Activated naive CD4-positive, alpha-beta T cell treated with anti-CD3 and anti-CD28 coated beads, Interleukin-2, amount 10 ng/mL, durations not matched to agents 7 days and 5 days (primary cell): ENCODE data around the gene ELOVL7.
"Not testable (repeated sequence)": the region's sequence is repeated elsewhere in the genome, so short reads cannot be mapped to it uniquely, and the experiment has no call there.

ENCODE experiments used
- CTCF ChIA-PET: fragments of 350-600 bp; sonication (Branson Sonifier 250); formaldehyde crosslinking; loops from one replicate; lab custom pipeline; 2021; ENCODE audit warnings: antibody characterized with exemption; lab: Charles Lee
- DNase-seq: peaks from one replicate; pipeline ENCODE4 v3.0.0-alpha.2; 2020
- H3K27ac Mint-ChIP-seq: one replicate; pipeline ENCODE4 v1.8.0; 2021; ENCODE audit warnings: mild to moderate bottlenecking, moderate library complexity, mixed read lengths
- H3K27me3 Mint-ChIP-seq: one replicate; pipeline ENCODE4 v1.8.0; 2021; ENCODE audit warnings: mild to moderate bottlenecking, mixed read lengths
- H3K36me3 Mint-ChIP-seq: one replicate; pipeline ENCODE4 v1.8.0; 2021; ENCODE audit warnings: mixed read lengths
- H3K4me1 Mint-ChIP-seq: one replicate; pipeline ENCODE4 v1.8.0; 2021; ENCODE audit warnings: mixed read lengths
- H3K4me3 Mint-ChIP-seq: one replicate; pipeline ENCODE4 v1.8.0; 2021; ENCODE audit warnings: mild to moderate bottlenecking, moderate library complexity, mixed read lengths
- H3K9me3 Mint-ChIP-seq: one replicate; pipeline ENCODE4 v1.8.0; 2021; ENCODE audit warnings: mixed read lengths

ELOVL7 gene

DNA sequence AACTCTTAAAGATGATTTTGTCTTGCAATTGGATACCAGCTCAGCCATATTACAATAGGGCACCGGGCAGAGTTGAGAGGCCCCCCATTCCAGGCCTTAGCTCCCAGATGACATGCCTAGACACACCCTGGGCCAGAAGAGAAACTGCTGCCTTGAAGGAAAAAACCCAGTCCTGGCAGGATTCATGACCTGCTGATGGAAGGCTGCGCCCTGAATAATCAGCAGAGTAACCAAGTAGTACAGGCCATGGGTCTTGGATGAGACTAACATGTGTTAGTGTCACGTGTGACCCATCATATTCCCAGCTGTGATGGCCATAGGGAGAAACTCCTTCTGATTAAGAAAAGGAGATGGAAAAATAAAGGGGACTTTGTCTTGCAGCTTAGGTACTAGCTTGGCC, 105.1 kb downstream of the ELOVL7 start:
- no peak overlapping the region for H3K4me3 Mint-ChIP-seq
- H3K36me3 Mint-ChIP-seq: no peaks in the 10 kb centered on the region
- CTCF ChIA-PET: no interaction called here
- no peaks in the 10 kb centered on the region for H3K4me1 Mint-ChIP-seq
- DNase-seq: no peak
- H3K27ac Mint-ChIP-seq: no peak overlapping the region
- H3K27me3 Mint-ChIP-seq: no peaks in the 10 kb centered on the region
- peaks cover 6% of the 10 kb centered on the region for H3K9me3 Mint-ChIP-seq

DNA sequence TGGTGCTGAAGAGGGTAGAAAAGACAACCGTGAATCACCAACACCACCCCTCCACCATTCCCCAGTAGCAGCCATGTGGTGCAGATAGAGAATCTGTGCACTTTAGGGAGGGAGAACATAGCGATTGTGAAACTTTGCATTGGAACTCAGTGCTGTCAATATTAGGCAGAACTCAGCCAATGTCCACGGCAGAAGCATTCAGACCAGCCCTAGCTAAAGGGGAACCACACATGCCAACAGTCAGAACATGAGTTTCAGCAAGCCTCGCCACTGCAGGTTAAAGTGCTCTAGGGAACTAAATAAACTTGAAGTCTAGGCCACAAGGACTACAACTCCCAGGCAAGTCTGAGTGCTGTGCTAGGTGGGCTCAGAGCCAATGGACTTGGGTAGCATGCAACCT, 105.6 kb downstream of the ELOVL7 start:
- Mint-ChIP-seq H3K36me3 (no peaks in the 10 kb centered on the region), H3K27ac (no peak overlapping the region), H3K4me1 (no peaks in the 10 kb centered on the region), H3K9me3 (peaks cover 6% of the 10 kb centered on the region), H3K27me3 (no peaks in the 10 kb centered on the region), H3K4me3 (no peak overlapping the region)
- no peak for DNase-seq
- CTCF ChIA-PET: no interaction called here

DNA sequence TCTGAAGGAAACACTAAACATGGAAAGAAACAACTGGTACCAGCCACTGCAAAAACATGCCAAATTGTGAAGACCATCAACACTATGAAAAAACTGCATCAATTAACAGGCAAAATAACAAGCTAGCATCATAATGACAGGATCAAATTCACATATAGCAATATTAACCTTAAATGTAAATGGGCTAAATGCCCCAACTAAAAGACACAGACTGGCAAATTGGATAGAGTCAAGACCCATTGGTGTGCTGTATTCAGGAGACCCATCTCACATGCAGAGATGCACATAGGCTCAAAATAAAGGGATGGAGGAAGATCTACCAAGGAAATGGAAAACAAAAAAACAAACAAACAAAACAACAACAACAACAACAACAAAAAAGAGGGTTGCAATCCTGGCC, 113.2 kb downstream of the ELOVL7 start:
- H3K36me3 Mint-ChIP-seq, DNase-seq, CTCF ChIA-PET, H3K27me3 Mint-ChIP-seq, H3K4me1 Mint-ChIP-seq, H3K9me3 Mint-ChIP-seq, H3K27ac Mint-ChIP-seq, H3K4me3 Mint-ChIP-seq: not testable (repeated sequence)

DNA sequence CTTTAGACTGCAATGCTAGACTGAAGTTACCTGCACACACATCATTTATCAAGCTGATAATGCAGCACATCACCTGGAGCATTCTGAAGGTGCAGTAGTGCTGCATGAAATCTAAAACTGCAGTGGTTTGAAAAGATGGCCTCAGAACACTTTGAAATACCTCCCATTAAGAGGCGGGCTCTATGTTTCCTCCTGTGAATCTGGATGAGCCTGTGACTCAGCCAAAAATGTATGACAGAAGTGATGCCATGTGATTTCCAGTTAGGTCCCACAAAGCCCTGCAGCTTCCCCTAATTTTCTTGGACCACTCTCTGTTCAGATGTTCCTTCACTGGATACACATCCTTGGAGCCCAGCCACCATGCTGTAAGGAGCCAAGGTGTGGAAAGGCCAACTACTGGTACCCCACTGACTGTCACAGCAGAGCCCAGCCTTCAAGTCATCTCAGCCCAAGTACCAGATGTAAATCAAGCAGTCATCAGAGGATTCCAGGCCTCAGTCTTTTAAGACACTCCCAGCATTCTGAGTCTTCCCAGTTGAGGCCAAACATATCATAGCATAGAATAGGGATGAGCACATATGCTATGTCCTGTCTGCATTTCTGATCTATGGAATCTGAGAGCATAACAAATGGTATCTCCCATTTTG, 116.9 kb downstream of the ELOVL7 start:
- no peak overlapping the region for H3K4me3 Mint-ChIP-seq
- peaks cover 4% of the 10 kb centered on the region for H3K27me3 Mint-ChIP-seq
- H3K36me3 Mint-ChIP-seq: no peaks in the 10 kb centered on the region
- H3K27ac Mint-ChIP-seq: no peak overlapping the region
- CTCF ChIA-PET: no interaction called here
- no peaks in the 10 kb centered on the region for H3K9me3 Mint-ChIP-seq
- no peaks in the 10 kb centered on the region for H3K4me1 Mint-ChIP-seq
- no peak for DNase-seq

DNA sequence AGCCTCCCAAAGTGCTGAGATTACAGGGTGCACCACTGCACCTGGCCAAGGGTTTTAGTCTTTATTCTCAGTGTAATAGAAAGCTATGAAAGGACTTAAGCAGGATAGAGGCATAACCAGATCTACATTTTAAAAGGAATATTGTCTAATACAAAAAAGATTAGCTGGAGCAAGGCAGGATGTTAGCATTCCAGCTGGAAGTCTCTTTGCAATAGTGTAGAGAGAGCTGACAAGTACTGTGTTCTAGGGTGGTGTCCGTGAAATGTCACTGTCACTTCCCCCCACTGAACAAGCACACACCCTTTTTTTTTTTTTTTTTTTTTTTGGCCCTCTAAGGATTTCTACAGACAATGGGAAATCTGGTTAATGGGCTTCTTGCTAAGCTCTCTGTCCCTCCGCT, 119.9 kb downstream of the ELOVL7 start:
- Mint-ChIP-seq H3K9me3 (no peaks in the 10 kb centered on the region), H3K27ac (no peak overlapping the region), H3K27me3 (peaks cover 14% of the 10 kb centered on the region), H3K36me3 (no peaks in the 10 kb centered on the region), H3K4me1 (no peaks in the 10 kb centered on the region), H3K4me3 (no peak overlapping the region)
- DNase-seq: no peak
- CTCF ChIA-PET: interaction anchor here (1.1 kb wide), 1 partner anchor 25 kb away, joined by 3 read pairs; no protein-coding TSS in a partner anchor

DNA sequence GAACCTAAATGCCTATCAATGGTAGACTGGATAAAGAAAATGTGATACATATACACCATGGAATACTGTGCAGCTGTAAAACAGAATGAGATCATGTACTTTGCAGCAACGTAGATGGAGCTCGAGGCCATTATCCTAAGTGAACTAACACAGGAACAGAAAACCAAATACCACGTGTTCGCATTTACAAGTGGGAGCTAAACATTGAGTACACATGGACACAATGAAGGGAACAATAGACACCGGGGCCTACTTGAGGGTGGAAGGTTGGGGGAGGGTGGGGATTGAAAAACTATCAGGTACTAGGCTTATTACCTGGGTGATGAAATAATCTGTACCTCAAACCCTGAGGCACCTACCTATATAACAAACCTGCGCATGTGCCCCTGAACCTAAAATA, 121.7 kb downstream of the ELOVL7 start:
- Mint-ChIP-seq H3K4me1 (no peaks in the 10 kb centered on the region), H3K9me3 (peaks cover 2% of the 10 kb centered on the region), H3K27me3 (peaks cover 14% of the 10 kb centered on the region), H3K36me3 (no peaks in the 10 kb centered on the region), H3K4me3 (no peak overlapping the region), H3K27ac (no peak overlapping the region)
- no peak for DNase-seq
- CTCF ChIA-PET: no interaction called here

DNA sequence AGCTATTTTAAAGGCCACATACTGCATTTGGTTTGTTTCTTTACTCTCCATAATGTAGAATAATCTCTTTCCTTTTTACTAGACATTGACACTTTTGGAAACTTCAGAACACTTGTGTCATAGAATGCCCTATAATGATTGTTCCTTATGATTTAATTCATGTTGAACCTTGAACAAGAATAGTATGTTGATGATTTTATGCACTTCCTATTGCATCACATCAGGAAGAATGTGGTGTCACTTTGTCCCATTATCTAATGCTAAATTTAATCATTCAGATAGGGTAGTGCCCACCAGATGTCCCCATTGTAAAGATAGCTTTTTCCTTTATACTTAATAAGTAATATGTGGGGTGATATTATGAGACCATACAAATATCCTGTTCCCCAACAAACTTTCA, 124.7 kb downstream of the ELOVL7 start:
- Mint-ChIP-seq H3K27me3 (peaks cover 28% of the 10 kb centered on the region), H3K9me3 (peaks cover 3% of the 10 kb centered on the region), H3K4me1 (no peaks in the 10 kb centered on the region), H3K27ac (no peak overlapping the region), H3K36me3 (no peaks in the 10 kb centered on the region), H3K4me3 (no peak overlapping the region)
- no peak for DNase-seq
- CTCF ChIA-PET: interaction anchor here (1.1 kb wide), 1 partner anchor 21 kb away, joined by 3 read pairs; no protein-coding TSS in a partner anchor

DNA sequence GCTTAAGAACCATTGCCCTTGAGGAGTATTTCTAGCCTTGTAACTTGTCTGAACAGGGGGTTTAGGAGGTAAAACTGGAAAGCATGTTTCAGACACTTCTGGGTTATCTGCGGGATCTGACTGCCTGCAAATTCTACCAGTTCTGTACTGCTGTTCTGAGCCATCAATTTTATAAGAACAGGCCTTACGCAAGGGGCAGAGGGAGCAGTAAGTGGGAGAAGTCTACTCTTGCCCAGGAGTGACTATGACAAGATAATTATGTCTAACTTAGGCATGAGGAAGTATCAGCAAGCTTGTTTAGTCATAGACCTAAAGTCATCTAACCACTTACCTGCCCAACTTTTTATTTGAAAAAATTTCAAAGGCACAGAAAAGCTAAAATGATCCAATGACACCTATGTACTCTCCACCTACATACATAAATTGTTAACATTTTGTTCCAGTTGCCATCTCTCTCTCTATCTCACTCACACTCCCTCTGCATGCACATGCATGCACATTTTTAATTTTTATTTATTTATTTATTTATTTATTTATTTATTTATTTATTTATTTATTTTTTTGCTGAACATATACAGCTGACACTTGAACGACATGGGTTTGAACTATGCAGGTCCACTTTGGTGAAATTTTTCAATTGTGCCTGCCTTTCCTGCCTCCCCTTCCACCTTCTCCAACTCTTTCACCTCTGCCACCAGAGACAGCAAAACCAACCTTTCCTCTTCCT, 125.7 kb downstream of the ELOVL7 start:
- no peak overlapping the region for H3K27ac Mint-ChIP-seq
- peaks cover 28% of the 10 kb centered on the region for H3K27me3 Mint-ChIP-seq
- no peak for DNase-seq
- CTCF ChIA-PET: interaction anchor here (0.6 kb wide), 1 partner anchor 167 kb away, joined by 3 read pairs; no protein-coding TSS in a partner anchor
- H3K36me3 Mint-ChIP-seq: no peaks in the 10 kb centered on the region
- peaks cover 3% of the 10 kb centered on the region for H3K9me3 Mint-ChIP-seq
- H3K4me3 Mint-ChIP-seq: no peak overlapping the region
- H3K4me1 Mint-ChIP-seq: no peaks in the 10 kb centered on the region

DNA sequence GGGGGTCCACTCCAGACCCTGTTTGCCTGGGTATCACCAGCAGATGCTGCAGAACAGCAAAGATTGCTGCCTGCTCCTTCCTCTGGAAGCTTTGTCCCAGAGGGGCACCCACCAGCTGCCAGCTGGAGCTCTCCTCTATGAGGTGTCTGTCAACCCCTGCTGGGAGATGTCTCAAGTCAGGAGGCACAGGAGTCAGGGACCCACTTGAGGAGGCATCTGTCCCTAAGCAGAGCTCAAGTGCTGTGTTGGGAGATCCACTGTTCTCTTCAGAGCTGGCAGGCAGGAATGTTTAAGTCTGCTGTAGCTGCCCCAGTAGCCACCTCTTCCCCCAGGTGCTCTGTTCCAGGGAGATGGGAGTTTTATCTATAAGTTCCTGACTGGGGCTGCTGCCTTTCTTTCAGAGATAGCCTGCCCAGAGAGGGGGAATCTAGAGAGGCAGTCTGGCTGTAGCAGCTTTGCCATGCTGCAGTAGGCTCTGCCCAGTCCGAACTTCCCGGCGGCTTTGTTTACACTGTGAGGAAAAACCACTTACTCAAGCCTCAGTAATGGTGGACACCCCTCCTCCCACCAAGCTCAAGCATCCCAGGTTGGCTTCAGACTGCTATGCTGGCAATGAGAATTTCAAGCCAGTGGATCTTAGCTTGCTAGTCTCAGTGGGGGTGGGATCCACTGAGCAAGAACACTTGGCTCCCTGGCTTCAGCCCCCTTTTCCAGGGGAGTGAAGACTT, 128.7 kb downstream of the ELOVL7 start:
- H3K27ac Mint-ChIP-seq, H3K36me3 Mint-ChIP-seq, H3K4me1 Mint-ChIP-seq, CTCF ChIA-PET, DNase-seq, H3K9me3 Mint-ChIP-seq, H3K4me3 Mint-ChIP-seq: not testable (repeated sequence)
- H3K27me3 Mint-ChIP-seq: peaks cover 21% of the 10 kb centered on the region

DNA sequence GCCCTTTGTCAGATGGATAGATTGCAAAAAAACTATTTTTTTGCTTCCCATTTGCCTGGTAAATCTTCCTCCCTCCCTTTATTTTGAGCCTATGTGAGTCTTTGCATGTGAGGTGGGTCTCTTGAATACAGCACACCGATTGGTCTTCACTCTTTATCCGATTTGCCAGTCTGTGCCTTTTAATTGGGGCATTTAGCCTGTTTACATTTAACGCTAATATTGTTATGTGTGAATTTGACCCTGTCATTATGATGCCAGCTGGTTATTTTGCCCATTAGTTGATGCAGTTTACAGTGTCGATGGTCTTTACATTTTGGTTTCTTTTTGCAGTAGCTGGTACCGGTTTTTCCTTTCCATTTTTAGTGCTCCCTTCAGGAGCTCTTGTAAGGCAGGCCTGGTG, 131.1 kb downstream of the ELOVL7 start:
- CTCF ChIA-PET: no interaction called here
- peaks cover 3% of the 10 kb centered on the region for H3K4me1 Mint-ChIP-seq
- DNase-seq: no peak
- H3K4me3 Mint-ChIP-seq: no peak overlapping the region
- no peak overlapping the region for H3K27ac Mint-ChIP-seq
- H3K9me3 Mint-ChIP-seq: peaks cover 9% of the 10 kb centered on the region
- no peaks in the 10 kb centered on the region for H3K36me3 Mint-ChIP-seq
- H3K27me3 Mint-ChIP-seq: peaks cover 22% of the 10 kb centered on the region

DNA sequence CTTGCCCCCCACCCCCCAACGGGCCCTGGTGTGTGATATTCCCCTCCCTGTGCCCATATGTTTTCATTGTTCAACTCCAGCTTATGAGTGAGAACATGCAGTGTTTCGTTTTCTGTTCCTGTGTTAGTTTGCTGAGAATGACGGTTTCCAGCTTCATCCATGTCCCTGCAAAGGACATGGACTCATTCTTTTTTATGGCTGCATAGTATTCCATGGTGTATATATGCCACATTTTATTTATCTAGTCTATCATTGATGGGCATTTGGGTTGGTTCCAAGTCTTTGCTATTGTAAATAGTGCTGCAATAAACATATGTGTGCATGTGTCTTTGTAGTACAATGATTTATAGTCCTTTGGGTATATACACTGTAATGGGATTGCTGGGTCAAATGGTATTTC, 132.2 kb downstream of the ELOVL7 start:
- H3K4me1 Mint-ChIP-seq, H3K36me3 Mint-ChIP-seq, H3K4me3 Mint-ChIP-seq, H3K27ac Mint-ChIP-seq, H3K9me3 Mint-ChIP-seq, DNase-seq, CTCF ChIA-PET: not testable (repeated sequence)
- H3K27me3 Mint-ChIP-seq: peaks cover 22% of the 10 kb centered on the region

DNA sequence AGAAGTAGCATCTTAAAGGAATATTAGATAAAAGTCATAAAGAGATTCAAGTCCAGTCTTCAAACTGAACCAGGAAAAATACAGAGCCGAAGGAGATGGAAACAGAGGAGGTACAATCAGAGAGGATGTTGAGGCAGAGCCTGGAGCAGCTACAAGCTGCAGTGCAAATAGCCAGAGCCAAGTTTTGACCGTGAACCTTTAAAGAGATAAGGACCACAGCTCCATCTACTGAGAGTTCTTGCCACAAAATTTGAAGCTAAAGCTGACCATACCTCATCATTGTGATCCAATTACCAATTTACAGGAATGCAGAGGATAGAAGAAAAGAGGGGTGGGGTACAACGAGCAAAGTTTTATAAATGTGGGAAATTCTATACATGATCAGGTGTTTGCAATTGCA, 133.7 kb downstream of the ELOVL7 start:
- DNase-seq: no peak
- Mint-ChIP-seq H3K27me3 (peaks cover 12% of the 10 kb centered on the region), H3K4me1 (peaks cover 3% of the 10 kb centered on the region), H3K36me3 (no peaks in the 10 kb centered on the region), H3K9me3 (peaks cover 6% of the 10 kb centered on the region), H3K27ac (no peak overlapping the region), H3K4me3 (no peak overlapping the region)
- CTCF ChIA-PET: interaction anchor here (0.9 to 1.0 kb wide), 3 partner anchors 9 to 896 kb away, joined by 3 read pairs; no protein-coding TSS in a partner anchor

DNA sequence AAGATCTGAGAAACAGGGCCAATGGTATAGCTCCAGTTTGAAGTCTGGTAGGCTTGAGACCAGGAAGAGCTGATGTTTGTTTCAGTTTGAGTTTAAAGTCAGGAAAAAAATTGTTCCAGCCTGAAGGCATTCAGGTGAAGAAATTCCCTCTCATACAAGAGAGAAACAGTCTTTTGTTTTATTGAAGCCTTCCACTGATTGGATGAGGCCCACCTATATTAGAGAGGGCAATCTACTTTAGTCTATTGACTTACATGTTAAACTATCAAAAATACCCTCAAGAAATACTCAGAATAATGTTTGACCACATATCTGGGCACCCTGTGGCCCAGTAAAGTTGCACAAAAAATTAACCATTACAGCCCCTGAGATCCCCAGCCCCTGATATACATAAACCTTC, 138.9 kb downstream of the ELOVL7 start:
- peaks cover 28% of the 10 kb centered on the region for H3K27me3 Mint-ChIP-seq
- no peak overlapping the region for H3K27ac Mint-ChIP-seq
- CTCF ChIA-PET: no interaction called here
- H3K4me3 Mint-ChIP-seq: no peak overlapping the region
- no peaks in the 10 kb centered on the region for H3K9me3 Mint-ChIP-seq
- no peak for DNase-seq
- peaks cover 11% of the 10 kb centered on the region for H3K4me1 Mint-ChIP-seq
- no peaks in the 10 kb centered on the region for H3K36me3 Mint-ChIP-seq

DNA sequence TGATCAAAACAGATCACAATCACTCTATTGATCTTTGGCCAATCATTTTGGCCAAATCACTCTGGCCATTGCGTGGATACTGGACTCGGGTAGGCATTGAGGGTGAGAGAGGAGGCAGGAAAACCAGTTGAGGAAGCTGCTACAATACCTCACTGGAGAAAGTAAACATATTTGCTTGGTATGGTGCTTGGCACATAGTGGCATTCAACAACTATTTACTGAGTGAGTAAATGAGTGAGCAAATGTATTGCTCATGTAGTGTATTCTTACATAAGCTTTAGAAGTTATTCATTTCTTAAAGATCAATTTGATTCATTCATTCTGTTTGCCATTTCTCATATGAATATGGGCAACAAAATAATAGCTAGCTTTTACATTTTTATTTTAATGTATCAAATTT, 140.1 kb downstream of the ELOVL7 start:
- no peak overlapping the region for H3K27ac Mint-ChIP-seq
- no peak overlapping the region for H3K4me3 Mint-ChIP-seq
- H3K36me3 Mint-ChIP-seq: peaks cover 3% of the 10 kb centered on the region
- H3K9me3 Mint-ChIP-seq: no peaks in the 10 kb centered on the region
- peaks cover 18% of the 10 kb centered on the region for H3K4me1 Mint-ChIP-seq
- CTCF ChIA-PET: no interaction called here
- peaks cover 23% of the 10 kb centered on the region for H3K27me3 Mint-ChIP-seq
- no peak for DNase-seq
